ENCODE measurements around the gene TTYH1.

The TTYH1 gene

GRCh38 chr19:54452626-54453025 lies 37.4 kb downstream of the TTYH1 start:
- TF ChIP-seq CTCF (IDR thresholded peaks at IDR 0.05; ENCODE audit: insufficient read depth, low read length, poor library complexity, severe bottlenecking) = no peak
- no peaks in the 10 kb centered on the region for H3K27me3 ChIP-seq (replicated peaks; ENCODE audit: control insufficient read depth, insufficient read depth, low read length)
- no peak for DNase-seq (ENCODE audit: extremely low read depth, insufficient read length)
- H3K4me3 ChIP-seq (replicated peaks; ENCODE audit: low read depth, low read length) = no peak overlapping the region
- H3K36me3 ChIP-seq (ENCODE audit: control insufficient read depth, insufficient read depth, low read length) = peaks cover 57% of the 10 kb centered on the region

DNA sequence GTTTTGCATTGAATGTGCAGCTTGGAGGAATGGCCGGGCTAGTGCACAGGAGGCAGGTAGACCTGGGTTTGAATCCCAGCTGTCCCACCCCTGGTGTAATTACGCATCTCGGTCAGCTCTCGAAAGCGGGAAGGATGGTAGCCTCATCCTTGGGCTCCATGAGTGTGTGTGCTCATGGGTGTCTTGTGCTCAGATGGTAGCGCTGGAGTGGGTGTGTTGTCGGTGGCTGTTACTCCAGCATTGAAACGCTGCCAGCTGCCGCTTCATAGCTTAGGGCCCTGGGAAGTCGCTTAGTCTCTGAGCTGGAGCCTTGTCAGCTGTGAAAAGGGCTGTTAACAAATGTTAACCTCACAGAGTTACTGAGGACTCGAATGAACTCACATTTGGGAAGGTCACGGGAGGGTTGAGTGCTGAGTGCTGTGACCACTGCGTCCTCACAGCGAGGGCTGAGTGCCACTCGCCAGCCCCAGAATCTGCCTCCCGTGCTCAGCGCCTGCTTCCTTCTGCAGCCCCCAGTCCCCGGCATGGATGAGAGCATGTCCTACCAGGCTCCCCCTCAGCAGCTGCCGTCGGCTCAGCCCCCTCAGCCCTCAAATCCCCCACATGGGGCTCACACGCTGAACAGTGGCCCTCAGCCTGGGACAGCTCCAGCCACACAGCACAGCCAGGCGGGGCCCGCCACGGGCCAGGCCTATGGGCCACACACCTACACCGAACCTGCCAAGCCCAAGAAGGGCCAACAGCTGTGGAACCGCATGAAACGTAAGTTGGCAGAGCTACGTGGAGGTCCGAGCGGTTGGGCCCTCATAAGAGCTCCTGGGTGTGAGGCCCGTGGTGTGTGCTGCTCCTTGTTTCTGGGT lies 38.9 kb downstream of the TTYH1 start:
- Histone ChIP-seq H3K4me3 (replicated peaks; ENCODE audit: low read depth, low read length) (no peak overlapping the region), H3K36me3 (ENCODE audit: control insufficient read depth, insufficient read depth, low read length) (peaks cover 72% of the 10 kb centered on the region), H3K27me3 (replicated peaks; ENCODE audit: control insufficient read depth, insufficient read depth, low read length) (no peaks in the 10 kb centered on the region)
- no peak for TF ChIP-seq CTCF (IDR thresholded peaks at IDR 0.05; ENCODE audit: insufficient read depth, low read length, poor library complexity, severe bottlenecking)
- DNase-seq (ENCODE audit: extremely low read depth, insufficient read length) = no peak

- H3K27me3 ChIP-seq (replicated peaks; ENCODE audit: control insufficient read depth, insufficient read depth, low read length) = no peaks in the 10 kb centered on the region
- peaks cover 77% of the 10 kb centered on the region for H3K36me3 ChIP-seq (ENCODE audit: control insufficient read depth, insufficient read depth, low read length)
- DNase-seq (ENCODE audit: extremely low read depth, insufficient read length) = no peak
- TF ChIP-seq CTCF (IDR thresholded peaks at IDR 0.05; ENCODE audit: insufficient read depth, low read length, poor library complexity, severe bottlenecking) = no peak
- no peak overlapping the region for H3K4me3 ChIP-seq (replicated peaks; ENCODE audit: low read depth, low read length)
Observed at GRCh38 chr19:54454781-54455675, 39.8 kb downstream of the TTYH1 start.

GRCh38 chr19:54455786-54456422 lies 40.6 kb downstream of the TTYH1 start:
- no peak overlapping the region for H3K4me3 ChIP-seq (replicated peaks; ENCODE audit: low read depth, low read length)
- H3K27me3 ChIP-seq (replicated peaks; ENCODE audit: control insufficient read depth, insufficient read depth, low read length) = no peaks in the 10 kb centered on the region
- no peak for DNase-seq (ENCODE audit: extremely low read depth, insufficient read length)
- TF ChIP-seq CTCF (IDR thresholded peaks at IDR 0.05; ENCODE audit: insufficient read depth, low read length, poor library complexity, severe bottlenecking) = no peak
- peaks cover 84% of the 10 kb centered on the region for H3K36me3 ChIP-seq (ENCODE audit: control insufficient read depth, insufficient read depth, low read length)

- no peak overlapping the region for H3K4me3 ChIP-seq (replicated peaks; ENCODE audit: low read depth, low read length)
- no peak for TF ChIP-seq CTCF (IDR thresholded peaks at IDR 0.05; ENCODE audit: insufficient read depth, low read length, poor library complexity, severe bottlenecking)
Observed at GRCh38 chr19:54456423-54457373, 41.4 kb downstream of the TTYH1 start.

More at GRCh38 chr19:54456423-54457373, 41.4 kb downstream of the TTYH1 start:
- peaks cover 82% of the 10 kb centered on the region for H3K36me3 ChIP-seq (ENCODE audit: control insufficient read depth, insufficient read depth, low read length)
- no peaks in the 10 kb centered on the region for H3K27me3 ChIP-seq (replicated peaks; ENCODE audit: control insufficient read depth, insufficient read depth, low read length)
- DNase-seq (ENCODE audit: extremely low read depth, insufficient read length) = no peak
